GM21576 (cell line): ENCODE data around the gene PAH.
A peak's percentile ranks its signal among the peaks of the same experiment; 100 is the strongest.

Source experiments
- ATAC-seq: cut with Tn5 transposase; IDR thresholded peaks from one replicate; pipeline ENCODE4 v1.9.1; 2021; ENCODE audit warnings: mild to moderate bottlenecking, moderate library complexity; ENCODE audit not compliant: unreplicated experiment

PAH gene

DNA sequence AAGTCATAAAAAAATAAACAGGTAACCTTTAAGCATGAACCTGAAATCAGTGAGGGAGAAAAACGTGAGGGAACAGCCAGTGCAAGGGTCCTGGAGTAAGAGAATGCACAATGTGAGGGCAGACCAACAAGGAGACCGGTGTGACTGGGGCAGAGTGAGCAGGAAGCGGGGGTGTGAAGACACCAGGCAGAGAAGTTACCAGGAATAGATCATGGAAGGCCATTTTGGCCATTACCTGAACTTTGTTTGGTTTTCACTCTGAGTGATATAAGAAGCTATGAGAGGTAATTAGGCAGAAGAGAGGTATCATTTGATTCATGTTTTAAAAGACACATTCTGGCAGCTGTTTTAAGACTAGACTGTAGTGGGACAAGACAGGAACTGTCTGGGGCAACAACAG is 15.0 kb downstream of the PAH start:
- no peak for ATAC-seq

DNA sequence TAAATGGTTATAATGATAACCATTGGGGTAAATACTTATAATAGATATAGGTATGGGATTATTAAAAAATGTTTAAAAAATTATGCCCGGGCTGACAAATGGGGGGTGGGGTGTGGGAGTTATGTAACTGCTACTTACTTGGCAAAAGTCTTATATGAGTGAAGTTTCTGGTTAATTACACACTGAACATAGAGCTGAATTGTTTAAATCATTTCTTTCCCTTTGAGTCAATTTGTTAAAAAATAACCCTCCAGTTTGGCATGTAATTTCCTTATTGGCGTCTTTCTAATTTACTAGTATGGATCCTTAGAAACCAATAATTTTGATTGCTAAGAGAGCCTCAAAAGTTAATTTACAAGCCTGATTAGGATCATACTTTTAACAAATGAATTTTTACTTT is 16.7 kb downstream of the PAH start:
- no peak for ATAC-seq

DNA sequence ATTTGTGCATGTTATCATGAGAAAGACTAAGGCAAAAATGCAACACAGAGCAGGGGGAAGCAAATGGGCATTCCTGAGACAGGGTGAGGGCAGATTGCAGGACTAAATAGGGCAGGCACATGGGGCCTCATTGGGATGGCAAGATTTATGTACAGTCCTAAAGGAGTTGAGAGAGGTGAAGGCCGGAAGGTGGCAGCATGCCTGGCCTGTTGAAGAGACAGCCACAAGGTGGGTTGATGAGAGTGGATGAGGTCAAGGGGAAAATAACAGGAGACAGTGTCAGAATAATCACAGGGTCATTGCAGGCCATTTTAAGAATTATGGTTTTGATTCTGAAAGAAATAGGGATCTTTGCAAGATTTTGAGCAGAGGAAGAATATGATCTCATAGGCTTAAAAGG is 21.0 kb downstream of the PAH start:
- no peak for ATAC-seq

DNA sequence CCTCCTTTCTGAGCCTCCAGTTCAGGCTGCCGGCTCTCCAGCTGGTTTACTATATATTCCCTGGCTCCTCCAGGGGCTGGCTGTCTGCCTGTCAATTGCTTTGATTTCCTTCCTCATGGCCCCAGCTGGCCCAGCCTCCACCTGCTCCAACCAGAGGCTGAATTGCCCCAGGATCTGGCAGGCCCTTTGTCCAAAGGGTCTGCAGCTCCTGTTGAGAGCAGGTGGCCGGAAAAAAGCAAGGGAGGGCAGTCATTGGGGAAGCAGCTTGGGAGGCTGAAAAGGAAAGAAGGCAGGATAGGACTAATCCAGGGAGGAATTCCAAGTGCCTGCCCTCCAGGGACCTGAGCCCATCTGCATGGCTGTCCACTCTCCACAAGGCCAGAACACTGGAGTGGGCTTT is 25.3 kb downstream of the PAH start:
- ATAC-seq: no peak

DNA sequence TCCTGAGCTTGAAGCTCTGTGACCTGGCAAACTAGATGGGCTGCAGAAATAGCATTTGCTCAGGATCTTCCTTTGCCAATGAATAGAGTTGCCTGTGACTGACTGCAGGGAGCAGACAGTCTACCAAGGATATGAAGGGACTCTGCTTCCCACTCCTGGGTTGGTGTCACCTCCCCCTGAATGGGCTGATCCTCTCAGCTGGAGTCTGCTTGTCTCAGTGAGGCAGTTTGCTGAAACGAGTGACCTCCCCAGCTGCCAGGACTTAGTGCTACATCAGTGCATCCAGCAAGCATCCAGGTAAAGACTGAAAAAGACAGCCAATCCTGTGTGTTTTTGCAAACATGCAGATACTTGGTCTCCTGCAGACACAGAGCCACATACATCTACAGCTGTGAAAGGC is 28.5 kb downstream of the PAH start:
- no peak for ATAC-seq

DNA sequence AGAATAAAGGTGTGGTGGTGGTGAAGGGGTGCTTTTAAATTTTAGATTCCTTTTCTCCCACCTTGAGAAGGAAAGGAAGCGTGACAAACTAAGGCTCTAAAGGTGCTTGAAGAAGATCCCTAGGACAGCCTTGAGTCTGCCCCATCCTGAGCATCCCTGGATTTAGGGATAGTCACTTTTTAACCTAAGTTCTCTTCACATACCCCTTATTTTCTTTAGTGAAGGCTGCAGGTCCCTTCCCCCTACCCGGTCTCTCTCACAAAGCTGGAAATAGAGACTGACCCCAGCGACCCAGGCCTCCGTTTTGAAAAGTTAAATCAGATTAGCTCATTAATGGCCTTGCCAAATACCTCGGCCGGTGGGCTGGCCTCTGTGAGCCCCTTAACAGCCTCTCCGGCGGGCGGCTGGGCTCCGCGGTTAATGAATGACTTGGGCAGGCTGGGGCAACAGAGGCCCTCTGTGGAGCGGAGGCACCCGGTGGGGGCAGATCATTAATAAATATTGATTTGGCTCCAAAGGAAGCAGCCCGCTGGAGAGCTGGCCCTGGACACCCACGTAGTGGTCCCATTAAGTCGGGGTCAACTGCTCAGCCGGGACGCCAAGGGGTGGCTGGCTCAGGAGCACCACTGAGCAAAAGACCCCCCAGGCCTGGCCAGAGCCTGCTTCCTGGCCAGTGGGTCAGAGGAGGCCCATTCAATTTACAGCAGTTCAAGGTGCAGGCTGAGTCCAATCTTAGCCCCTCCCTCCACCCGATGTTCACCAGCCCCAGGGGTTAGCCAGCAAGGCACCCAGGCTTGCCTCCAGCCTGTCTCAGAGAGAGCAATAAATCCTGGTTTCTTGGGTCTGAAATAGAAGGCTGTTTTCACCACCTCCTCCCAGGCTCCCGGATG is 31.8 kb downstream of the PAH start:
- no peak for ATAC-seq

DNA sequence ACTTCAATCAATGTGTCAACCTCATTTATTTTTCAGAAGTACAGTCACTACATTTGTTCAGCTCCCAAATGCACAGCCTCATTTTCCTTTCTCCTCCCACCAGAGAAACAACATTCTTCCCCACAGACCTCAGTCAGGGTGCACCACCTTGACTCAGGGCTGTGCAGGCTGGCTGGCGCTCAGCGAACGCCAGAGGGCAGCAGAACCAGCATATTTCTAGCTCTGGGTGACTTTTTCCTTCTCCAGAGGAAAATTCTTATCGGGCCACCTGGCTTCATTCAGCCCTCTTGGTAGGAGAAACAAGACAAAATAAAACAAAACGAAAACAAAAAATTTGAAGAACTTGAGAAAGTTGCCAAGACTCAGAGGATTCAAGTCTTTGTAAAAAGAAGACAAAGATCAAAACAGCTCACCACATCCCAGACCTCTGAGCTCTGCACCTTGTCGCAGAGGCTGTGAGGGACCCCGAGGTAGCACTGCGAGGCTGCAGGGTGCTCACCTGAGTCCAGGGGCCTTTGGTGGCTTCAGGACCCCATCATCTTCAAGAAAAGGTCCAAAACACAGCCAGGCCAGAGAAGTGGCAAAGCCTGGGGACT is 33.7 kb downstream of the PAH start:
- ATAC-seq: no peak

DNA sequence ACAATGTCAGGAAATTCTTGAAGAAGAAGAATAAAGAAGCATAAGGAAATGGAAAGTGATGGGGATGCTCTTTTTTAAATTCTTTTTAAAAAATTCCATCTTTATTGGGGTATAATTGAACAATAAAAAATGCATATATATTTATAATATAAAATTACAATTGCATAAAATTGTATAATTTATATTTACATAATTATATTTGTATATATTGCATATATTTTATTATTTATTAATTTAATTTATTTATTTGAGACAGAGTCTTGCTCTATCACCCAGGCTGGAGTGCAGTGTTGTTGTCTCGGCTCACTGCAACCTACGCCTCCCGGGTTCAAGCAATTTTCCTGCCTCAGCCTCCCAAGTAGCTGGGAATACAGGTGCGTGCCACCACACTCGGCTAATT is 36.3 kb downstream of the PAH start:
- ATAC-seq: no peak

DNA sequence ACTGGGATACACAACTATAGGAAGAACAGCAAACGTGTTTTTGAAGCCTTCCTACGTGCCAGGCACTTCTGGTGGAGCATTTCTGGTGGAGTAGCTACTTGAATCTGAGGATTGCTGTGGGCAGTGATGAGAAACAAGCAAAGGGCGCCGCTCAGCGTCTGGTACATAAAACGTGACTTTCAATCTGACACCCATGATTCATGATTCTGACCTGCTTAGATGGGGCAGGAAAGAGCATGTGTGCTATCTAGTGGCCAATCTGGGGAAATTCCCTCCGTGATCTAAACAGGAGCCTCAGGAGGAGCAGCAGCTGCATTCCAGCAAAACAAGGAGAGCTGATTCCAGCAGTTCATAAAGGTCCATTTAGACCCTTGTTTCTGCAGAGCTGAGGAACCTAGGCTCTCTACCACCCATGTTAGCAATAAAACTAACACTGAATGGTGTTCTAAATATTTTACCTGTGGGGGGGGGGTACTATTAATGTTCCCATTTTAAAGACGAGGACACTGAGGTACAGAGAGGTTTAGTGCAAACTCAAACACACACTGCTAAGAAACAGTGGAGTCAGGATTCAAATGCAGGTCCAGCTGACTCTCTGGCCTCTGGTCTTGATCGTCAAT is 37.8 kb downstream of the PAH start:
- ATAC-seq: peak; percentile 83

DNA sequence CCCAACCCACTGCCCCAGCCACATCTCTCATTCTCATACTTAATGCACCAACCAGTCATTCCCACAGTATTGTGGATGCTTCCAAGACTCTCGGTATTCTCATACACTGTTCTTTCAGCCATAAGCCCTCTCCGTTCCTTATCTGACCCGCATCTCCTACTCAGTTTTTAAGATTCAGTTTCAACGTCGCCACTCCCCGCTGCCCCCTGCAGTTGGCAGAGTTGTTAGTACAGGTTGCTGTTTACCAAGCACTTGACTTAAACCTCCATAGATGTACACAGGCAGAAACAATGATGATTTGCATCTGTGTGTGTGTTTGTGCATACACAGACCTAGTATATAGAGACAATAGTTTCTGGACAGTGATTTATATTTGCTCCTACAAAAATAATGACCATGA is 40.2 kb downstream of the PAH start:
- ATAC-seq: no peak

DNA sequence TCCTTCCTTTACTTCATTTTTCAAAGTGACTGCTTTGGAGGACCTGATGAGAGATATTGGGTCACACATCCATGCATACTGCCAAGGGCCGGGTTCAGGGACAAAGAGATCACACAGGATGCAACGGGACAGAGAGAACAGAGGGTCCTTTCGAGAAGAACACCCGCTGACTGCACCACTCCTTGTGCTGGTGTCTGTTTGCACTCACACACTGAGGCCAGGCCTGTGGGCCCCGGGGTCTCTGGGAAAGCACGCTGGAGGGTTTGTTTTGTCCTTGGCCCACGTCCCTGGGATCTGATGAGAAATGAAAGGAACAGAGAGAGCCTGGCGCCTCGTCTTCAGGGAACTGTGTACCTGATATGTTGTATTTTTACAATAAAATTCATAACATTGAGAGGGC is 42.2 kb downstream of the PAH start:
- ATAC-seq: no peak

DNA sequence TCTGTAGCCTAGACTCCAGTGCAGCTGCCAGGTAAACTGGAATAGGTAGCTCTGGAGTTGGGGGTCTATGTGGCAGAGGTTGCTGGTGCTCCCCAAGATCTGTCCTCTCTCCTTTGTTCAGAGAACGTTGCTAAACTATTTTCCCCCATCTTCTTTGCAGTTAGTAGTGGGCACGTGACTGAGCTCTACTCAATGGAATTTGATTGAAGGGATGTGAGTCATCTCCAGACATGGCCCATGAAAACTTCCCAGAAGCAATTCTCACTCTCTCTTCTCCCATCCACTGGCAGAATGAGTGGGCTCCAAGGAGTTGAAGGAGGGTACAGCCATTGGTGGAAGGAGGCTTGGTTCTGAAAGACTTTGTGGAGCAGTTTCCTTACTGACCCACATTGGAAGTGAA is 44.0 kb downstream of the PAH start:
- ATAC-seq: no peak

DNA sequence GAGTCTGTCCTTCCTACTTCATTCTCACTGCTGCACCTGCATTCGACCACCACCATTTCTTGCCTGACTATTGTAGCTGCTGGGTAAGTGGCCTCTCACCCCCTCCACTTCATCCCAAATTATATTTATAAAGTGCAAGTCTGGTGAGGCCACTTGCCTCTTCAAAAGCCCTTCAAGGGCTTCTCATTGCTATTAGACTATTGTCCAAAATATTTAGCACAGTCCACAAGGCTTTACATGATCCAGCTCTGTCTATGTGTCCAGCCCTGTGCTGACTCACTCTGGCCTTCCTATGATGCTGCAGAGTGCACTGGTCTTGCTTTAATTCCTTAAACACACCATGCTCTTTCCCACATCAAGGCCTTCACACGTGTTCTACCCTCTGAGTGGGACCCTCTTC is 46.0 kb downstream of the PAH start:
- no peak for ATAC-seq

DNA sequence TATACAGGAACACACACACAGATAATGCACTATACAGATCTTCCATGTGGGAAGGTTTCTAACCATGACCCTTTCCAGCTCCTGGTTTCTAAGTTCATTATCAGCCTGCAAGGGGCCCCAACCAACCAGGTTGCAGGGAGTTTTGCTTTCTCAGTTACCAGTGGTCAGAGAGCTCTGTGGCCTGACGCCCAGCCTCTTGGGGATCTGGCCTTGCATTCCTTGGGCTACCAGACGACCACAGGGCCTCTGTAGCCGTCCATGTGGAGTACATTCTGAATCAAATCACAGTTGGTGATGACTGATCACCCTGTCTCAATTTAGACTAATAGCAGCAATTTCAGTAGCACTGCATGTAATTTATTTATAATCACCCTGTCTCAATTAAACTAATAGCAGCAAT is 47.5 kb downstream of the PAH start:
- no peak for ATAC-seq

DNA sequence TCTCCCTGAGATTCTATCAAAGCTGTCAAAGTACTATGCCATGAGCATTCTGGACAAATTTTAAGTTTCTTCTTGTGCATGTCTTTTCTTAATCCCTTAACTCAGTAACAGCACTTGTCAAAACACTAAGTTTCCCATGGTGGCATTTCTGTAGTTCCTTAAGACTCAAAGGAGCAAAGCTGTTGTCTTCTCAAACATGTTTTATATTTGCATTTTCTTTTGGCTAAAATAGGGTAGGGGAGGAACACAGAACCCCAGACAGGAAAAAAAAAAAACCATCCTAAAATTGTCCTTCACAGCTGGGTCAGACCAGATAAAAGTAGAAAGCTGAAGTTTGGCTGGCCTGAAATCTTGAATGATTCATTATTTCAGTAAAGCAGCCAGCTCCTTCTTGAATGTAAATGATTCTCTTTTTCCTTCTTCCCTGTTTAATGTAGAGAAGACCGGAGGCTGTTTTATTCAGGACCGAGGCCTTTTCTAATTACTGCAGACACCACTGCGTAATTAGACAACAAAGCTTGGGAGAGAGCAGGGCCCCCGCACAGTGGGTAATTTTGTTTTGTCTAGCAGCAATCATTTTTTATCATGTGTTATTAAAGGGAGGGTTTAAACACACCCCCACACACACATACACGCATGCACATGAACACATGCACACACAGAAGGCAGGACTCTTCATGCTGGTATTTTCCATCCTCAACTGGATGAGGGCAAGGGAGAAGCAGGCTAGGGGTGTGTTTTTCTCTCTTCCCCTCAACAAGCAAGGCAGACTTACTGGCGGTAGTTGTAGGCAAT is 51.0 kb downstream of the PAH start:
- ATAC-seq: no peak

DNA sequence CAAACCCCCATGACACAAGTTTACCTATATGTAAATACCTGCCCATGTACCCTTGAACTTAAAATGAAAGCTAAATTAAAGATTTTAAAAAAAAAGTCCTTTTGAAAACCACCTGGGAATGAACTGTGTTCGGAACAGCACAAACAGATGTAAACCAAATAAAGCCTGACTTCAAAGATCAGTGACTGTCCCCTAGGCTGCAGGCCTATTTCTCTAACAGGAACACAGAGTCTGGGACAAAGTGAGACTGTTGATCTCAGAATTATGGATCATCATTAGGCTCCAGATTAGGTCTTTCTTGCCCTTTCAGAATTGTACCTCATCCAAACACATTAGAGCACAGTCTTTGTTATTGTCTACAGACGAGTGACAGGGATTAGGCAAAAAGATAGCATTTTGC is 54.6 kb downstream of the PAH start:
- ATAC-seq: no peak

DNA sequence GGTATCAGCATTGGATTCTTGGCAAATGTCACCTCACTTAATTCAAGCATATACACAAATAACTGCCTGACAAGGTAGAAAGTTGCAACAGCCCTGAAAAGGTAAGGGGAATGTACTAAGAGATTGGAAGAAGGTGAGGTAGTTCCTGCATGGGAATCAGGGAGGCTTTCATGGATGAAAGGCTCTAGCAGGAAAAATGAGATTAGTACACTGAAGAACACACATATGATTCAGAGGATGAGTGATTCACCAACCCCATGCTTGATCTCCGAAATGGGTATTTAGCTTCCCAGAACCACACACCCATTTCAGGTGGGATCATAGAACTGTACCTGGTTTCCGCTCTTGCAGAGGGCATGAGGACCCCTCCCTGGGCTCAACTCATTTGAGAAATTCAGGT is 65.8 kb downstream of the PAH start:
- ATAC-seq: no peak

DNA sequence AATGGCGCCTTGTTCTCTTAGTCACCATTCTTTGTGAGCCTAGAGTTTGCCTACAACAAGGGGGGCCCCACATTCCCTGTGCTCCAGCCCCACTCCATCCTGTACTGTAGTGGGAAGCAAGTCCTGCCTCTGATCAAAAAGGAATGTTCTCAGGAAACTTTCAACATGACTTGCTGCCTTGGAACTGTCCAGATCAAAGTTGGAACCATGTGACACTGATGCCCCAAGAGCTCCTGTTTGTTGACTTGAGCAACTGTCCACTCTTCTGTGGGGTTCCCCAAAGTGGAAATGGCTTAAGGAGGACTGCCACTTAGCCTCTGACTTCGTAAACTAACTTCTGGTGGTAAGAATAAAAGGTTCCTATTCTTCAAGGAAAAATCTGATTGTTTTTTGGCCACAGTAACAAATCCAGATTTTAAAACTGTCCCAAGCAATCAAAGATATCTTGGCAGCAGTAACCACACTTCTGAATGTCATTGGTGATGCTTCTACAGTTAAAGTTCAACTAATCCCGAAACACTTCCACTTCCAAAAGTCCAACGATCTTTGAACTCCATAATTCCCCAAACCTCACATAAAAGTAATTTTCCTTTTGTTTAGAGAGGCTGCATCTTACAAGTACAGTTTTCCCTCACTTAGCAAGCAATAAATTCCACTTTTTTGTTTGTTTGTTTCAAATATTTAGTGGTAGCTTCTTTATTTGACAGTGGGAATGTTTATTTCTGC is 67.2 kb downstream of the PAH start:
- ATAC-seq: no peak

DNA sequence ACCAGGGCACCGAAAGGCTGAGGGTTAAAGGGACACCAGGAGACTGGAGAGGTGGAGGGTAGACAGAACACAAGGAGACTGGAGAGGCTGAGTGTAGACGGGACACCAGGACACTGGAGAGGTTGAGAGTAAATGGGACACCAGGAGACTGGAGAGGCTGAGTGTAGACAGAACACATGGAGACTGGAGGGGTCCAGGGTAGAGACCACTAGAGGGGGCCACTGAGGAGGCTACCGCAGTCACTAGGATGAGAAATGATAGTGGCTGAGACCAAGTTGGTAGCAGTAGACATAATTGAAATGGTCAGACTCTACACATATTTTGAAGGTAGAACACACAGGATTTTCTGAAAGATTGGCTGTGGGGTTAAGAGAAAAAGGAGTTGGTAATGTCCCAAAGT is 68.2 kb downstream of the PAH start:
- no peak for ATAC-seq

DNA sequence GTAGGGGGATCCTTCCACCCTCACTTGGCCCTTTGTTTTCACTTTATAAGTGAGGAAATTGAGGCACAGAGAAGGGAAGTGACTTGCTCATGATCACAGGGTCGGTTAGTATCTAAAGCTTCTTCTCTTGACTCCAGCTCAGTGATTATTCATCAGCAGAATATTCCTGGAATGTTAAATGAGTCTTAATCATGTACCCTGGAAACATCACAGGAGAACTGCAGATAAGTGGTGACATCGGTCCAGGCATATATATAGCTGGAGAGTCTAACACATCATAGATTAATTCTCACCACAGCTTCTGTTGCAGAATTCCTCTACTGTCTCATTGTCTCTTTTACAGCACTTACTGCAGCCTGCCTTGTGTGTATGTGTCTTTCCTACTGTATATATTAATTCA is 69.9 kb downstream of the PAH start:
- ATAC-seq: no peak
